ENCODE data around the gene C11orf52.
A peak's percentile ranks its signal among the peaks of the same experiment; 100 is the strongest.

DNA sequence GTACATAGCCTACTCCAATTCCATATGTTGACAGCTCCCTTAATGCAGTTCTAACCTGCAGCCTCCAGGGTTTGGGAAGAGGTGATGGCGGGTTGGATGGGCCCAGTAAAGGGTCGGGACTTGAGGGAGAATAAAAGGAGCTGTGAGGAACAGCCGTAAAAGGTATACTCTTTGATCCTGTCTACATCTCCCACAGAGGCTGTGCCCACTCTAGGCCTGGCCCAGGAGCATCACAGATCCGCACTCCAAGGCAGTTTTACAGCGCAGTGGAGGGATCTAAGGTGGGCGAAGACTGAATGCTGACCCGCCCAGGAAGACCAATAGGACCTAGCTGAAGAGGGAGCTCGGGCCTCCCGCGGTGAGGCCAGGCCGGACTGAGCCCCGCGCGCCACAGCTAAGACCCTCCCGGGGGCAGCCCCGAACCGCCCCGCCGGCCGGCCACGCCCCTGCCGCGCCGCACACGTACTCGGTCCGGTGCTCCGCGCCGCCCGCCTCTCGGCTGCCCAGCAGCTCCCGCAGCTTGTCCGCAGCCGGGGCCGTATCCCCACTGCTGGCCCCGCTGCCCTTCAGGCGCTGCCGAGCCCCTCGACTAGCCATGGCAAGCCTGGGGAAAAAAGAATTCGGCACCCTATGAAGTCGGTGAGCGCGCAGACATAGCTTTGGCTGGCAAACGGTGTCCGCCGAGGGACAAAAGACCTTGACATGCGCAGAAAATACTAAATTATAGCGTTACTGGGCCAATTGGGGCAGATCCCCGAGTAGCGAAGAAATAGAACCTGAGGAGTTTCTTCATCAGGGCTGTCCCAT lies 47.6 kb upstream of the C11orf52 start, which contains the start of gene ALG9:
- TF ChIP-seq, protein P1, sequence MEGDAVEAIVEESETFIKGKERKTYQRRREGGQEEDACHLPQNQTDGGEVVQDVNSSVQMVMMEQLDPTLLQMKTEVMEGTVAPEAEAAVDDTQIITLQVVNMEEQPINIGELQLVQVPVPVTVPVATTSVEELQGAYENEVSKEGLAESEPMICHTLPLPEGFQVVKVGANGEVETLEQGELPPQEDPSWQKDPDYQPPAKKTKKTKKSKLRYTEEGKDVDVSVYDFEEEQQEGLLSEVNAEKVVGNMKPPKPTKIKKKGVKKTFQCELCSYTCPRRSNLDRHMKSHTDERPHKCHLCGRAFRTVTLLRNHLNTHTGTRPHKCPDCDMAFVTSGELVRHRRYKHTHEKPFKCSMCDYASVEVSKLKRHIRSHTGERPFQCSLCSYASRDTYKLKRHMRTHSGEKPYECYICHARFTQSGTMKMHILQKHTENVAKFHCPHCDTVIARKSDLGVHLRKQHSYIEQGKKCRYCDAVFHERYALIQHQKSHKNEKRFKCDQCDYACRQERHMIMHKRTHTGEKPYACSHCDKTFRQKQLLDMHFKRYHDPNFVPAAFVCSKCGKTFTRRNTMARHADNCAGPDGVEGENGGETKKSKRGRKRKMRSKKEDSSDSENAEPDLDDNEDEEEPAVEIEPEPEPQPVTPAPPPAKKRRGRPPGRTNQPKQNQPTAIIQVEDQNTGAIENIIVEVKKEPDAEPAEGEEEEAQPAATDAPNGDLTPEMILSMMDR (conservative IDR thresholded peaks at IDR 0.05; ENCODE audit: low read depth, low read length) = peak; percentile 30; the same call in 1 of the 2 replicates
- TF ChIP-seq, protein P2, sequence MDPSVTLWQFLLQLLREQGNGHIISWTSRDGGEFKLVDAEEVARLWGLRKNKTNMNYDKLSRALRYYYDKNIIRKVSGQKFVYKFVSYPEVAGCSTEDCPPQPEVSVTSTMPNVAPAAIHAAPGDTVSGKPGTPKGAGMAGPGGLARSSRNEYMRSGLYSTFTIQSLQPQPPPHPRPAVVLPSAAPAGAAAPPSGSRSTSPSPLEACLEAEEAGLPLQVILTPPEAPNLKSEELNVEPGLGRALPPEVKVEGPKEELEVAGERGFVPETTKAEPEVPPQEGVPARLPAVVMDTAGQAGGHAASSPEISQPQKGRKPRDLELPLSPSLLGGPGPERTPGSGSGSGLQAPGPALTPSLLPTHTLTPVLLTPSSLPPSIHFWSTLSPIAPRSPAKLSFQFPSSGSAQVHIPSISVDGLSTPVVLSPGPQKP (IDR thresholded peaks at IDR 0.05; ENCODE audit: borderline replicate concordance, low read depth, low read length) = no peak
- TF ChIP-seq CHD1 (IDR thresholded peaks at IDR 0.05; ENCODE audit: low read depth, low read length) = no peak
- TF ChIP-seq, protein P3, sequence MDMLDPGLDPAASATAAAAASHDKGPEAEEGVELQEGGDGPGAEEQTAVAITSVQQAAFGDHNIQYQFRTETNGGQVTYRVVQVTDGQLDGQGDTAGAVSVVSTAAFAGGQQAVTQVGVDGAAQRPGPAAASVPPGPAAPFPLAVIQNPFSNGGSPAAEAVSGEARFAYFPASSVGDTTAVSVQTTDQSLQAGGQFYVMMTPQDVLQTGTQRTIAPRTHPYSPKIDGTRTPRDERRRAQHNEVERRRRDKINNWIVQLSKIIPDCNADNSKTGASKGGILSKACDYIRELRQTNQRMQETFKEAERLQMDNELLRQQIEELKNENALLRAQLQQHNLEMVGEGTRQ (IDR thresholded peaks at IDR 0.05; ENCODE audit: low read depth, low read length) = no peak
- TF ChIP-seq RAD21 (IDR thresholded peaks at IDR 0.05; ENCODE audit: low read length) = no peak
- peak; percentile 20; the same call in 1 of the 2 replicates for TF ChIP-seq POLR2A (IDR thresholded peaks at IDR 0.05; ENCODE audit: low read depth, low read length)
- no peak for TF ChIP-seq BHLHE40 (IDR thresholded peaks at IDR 0.05; ENCODE audit: low read depth, low read length)
- TF ChIP-seq NFE2L2 (IDR thresholded peaks at IDR 0.05; ENCODE audit: low read depth, low read length) = no peak
